Hair follicular keratinocyte (primary cell): ENCODE data around the gene NDUFA12. TPM values are rescaled to one million over a fixed set of nuclear protein-coding genes. Genes with fewer than 3 reads are reported as not detected.

ENCODE experiments used
- total RNA-seq: library from RNA; depleted of rRNA; stranded (reverse); fragments of >200 nt; gene quantifications from 2 replicates; pipeline ENCODE4 v1.2.3, GENCODE V29; 2015

NDUFA12 gene
- total RNA-seq = 147 and 351 TPM in 2 replicates

DNA sequence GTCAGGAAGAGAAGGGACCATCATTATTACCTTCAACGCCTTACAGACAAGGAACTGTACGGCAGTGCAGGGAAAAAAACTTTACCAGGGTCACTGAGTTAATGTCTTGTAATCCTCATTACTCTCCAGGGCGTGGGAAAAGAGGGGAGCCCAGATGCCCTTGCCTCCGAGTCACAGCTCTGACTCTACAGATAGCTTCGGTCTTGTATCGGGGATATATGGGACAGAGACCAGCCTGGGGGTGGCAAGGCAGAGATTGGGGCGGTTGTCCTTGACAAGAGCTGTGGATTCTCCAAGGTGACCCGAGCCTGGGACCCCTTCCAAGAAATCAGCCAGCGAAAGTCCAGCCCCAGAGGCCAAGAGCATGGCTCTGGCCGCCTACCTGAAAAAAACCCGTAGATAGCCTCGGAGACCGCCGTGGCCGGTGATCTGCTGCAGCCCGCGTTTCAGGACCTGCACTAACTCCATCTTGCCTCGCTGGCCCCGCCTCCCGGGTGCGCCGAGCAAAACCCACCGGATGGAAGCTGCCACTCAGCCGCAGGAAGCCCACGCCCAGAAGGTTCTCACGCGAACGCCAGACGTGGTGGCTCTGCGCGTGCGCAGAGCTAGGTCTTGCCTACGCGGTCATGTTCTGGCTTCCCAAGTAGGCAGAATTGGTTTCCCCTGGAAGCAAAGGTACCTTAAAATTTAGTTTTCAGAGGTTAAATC, at the start of gene NDUFA12:
Gene NDUFA12 (minus strand): TSS at position 485 of the 708 bp plus-strand sequence. CDS start 17 bp downstream, at position 468.

Other genes with a start within 250 kb of the NDUFA12 start
- gene NR2C1, start 69.9 kb upstream of the NDUFA12 start, total RNA-seq = 15.8 and 24.1 TPM in 2 replicates
- 31.1 and 53.5 TPM in 2 replicates for gene FGD6, start 213.8 kb upstream of the NDUFA12 start, total RNA-seq
- 68.8 and 98.6 TPM in 2 replicates for gene VEZT, start 214.1 kb upstream of the NDUFA12 start, total RNA-seq